Left ventricle myocardium inferior (tissue), 1 donor: ENCODE measurements around the gene C1orf21. TPM values are rescaled to one million over a fixed set of nuclear protein-coding genes. Genes with fewer than 3 reads are reported as not detected.
A peak's percentile ranks its signal among the peaks of the same experiment; 100 is the strongest.

Experiments
- DNase-seq: peaks from one replicate; pipeline ENCODE4 v3.0.0-alpha.2; 2020
- H3K27ac ChIP-seq: fragments of 200-600 bp; replicated peaks from 2 replicates; pipeline ENCODE4 v1.8.0; 2021
- H3K27me3 ChIP-seq: fragments of 200-600 bp; 2 replicates; pipeline ENCODE4 v1.8.0; 2021; ENCODE audit warnings: low read depth
- H3K36me3 ChIP-seq: fragments of 200-600 bp; 2 replicates; pipeline ENCODE4 v1.8.0; 2021
- H3K4me1 ChIP-seq: fragments of 200-600 bp; 2 replicates; pipeline ENCODE4 v1.8.0; 2021
- H3K4me3 ChIP-seq: fragments of 200-600 bp; 2 replicates; pipeline ENCODE4 v1.8.0; 2021; ENCODE audit warnings: mild to moderate bottlenecking, moderate library complexity
- H3K9me3 ChIP-seq: fragments of 200-600 bp; replicated peaks from 2 replicates; pipeline ENCODE4 v1.8.0; 2021
- intact Hi-C: fragments of 100-400 bp; cut with micrococcal nuclease; formaldehyde crosslinking; loops from one replicate; pipeline ENCODE4 v1.11.0; 2022
- total RNA-seq: library from RNA; stranded (reverse); fragmentation: NEBNext Ultra II Directional; extraction: Animal tissue kit (Norgen Biotek cat#: 25700); gene quantifications from one replicate; pipeline ENCODE4 v1.2.1, GENCODE V29; 2021
- TF ChIP-seq, protein P1 (sequence below): fragments of 200-600 bp; IDR thresholded peaks from 2 replicates; pipeline ENCODE4 v1.8.0; 2021; ENCODE audit warnings: antibody characterized with exemption, mild to moderate bottlenecking, borderline replicate concordance
- donor health status: DM: no; HTN: yes; CAD: no; lungs with severe emphysema.

Gene C1orf21
- total RNA-seq, 1 donor from 2014 or later = 79.9 TPM

DNA sequence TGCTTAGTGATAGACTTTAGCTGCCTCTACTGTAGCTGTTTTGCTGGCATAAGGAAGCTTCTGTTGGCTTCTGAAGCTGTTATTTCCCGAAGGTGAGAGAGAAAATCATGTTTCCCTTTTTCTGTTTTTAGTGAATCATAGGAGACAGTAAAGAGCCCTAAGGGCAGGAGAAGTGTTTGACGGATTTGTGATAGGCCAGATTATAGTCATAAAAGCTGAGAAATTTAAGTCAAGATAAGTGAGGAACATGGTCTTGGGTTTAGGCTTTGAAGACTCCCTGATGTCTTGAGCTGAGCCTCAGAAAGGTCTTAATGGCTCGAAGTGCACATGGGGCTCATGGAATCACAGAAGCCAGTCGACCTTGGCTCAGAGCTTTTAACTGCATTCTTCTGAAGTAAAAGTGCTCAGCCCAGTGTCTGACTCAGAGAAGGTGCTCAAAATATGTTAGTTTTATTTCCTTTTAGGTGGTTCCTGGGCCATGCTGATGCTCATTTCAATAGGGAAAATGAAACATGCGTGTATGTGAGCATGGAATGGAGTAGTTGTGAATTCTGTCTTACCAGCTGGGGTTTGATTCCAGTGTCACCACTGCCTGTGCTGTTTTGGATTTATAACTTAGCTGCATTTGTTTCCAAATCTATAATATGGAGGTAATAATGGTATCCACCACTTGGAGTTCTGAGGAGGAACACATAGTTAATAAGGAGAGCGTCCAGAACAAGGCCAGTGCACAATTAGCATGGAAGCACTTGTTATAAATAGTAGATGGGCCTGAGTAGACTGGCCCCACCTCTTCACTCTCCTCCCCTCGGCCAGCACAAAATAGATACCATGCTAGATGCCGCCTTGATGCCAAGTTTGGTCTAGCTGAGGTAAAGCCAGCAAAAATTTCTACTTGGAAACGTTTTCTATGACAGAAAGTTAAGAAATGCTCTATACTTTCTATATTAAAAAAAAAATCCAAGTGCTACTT, 99.2 kb downstream of the C1orf21 start:
- H3K4me3 ChIP-seq = no peak overlapping the region
- no peak for DNase-seq
- peaks cover 98% of the 10 kb centered on the region for H3K4me1 ChIP-seq
- intact Hi-C loops = no loop called here
- no peaks in the 10 kb centered on the region for H3K36me3 ChIP-seq
- TF ChIP-seq, protein P1, sequence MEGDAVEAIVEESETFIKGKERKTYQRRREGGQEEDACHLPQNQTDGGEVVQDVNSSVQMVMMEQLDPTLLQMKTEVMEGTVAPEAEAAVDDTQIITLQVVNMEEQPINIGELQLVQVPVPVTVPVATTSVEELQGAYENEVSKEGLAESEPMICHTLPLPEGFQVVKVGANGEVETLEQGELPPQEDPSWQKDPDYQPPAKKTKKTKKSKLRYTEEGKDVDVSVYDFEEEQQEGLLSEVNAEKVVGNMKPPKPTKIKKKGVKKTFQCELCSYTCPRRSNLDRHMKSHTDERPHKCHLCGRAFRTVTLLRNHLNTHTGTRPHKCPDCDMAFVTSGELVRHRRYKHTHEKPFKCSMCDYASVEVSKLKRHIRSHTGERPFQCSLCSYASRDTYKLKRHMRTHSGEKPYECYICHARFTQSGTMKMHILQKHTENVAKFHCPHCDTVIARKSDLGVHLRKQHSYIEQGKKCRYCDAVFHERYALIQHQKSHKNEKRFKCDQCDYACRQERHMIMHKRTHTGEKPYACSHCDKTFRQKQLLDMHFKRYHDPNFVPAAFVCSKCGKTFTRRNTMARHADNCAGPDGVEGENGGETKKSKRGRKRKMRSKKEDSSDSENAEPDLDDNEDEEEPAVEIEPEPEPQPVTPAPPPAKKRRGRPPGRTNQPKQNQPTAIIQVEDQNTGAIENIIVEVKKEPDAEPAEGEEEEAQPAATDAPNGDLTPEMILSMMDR = no peak
- no peaks in the 10 kb centered on the region for H3K9me3 ChIP-seq
- H3K27ac ChIP-seq = peak overlapping the region; percentile 84
- H3K27me3 ChIP-seq = no peaks in the 10 kb centered on the region

DNA sequence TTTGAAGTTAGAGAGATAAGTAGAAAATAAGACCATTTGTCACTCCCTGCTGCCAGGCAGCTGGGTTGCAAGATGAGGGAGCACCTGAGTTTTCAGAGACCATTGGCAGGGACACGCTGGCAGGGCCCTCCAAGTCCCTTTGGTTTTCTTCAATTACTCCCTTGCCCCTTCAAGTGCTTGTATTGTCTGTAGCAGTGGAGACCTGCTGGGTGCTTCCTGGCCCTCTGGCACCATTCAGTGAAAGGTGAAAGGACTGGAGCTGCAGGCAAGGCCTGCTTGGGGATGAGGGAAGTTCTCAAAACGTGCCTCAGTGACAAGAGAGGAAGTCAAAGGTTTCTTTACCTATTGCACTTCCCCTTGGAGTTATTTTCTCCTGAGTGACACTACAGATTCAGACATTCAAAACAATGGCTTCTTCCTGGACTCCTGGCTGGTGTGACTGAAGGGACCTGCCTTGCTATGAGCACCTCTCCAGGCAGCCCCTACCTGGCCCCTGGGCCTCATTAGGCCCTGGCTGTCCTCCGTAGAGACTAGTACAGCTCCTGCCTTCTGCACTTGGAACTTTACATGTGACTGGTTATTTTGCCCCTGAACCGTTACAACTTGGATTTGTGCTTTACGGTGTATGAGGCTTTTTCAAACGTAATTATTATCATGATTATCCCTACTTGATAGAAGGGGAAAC, 100.1 kb downstream of the C1orf21 start:
- no peak overlapping the region for H3K4me3 ChIP-seq
- intact Hi-C loops = no loop called here

DNA sequence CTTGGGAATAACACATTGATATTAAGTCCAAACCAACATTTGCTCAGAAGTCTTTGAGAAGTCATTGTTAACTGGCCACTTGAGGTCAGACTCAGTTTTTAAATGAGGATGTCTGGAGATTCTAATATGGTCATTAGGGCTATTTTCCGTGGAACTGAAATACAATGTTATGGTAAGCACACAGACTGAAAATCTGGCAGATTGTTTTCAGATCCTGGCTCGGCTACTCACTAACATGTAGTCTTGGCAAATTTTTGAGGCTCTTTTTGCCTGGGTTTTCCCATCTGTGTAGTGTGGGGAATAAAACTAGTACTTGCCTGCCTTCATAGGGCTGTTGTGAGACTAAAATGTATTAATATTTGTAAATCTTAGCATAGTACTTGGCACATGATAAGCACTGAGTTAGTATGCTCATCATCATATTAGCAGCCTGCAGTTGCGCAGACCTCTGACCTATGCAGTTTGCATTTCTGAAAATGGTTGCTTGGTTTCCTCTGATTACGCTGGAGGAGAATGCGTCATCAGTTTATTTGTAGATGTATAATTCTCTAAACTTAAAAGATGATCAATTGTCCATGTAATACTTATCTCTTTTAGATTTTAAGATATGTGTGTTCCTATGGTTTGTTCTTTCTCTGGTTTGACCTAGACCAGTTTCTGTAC, 100.8 kb downstream of the C1orf21 start:
- peak overlapping the region; percentile 84 for H3K27ac ChIP-seq

More for the DNA sequence above, 100.1 kb downstream of the C1orf21 start:
- H3K9me3 ChIP-seq = no peaks in the 10 kb centered on the region
- H3K27ac ChIP-seq = peak overlapping the region; percentile 84
- H3K27me3 ChIP-seq = no peaks in the 10 kb centered on the region
- DNase-seq = no peak
- TF ChIP-seq, protein P1 = no peak
- peaks cover 98% of the 10 kb centered on the region for H3K4me1 ChIP-seq
- H3K36me3 ChIP-seq = no peaks in the 10 kb centered on the region

DNA sequence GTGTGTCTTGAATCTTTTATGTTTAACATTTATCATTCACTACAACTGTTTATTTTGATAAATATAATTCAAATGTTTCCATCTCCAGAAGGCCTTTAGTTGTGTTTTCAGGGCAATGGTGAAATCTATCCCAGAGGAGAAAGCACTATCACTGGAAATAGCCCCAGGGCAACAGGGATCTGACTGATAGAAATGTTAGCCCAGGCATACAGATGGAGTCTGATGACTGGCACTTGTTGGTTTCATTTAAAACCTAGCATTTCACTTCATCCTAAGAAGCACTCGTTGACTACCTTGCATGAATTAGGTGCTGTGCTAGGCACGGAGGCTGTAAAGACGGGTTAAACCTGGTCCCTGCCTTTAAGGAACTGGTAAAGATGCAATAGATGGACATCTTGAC, 103.1 kb downstream of the C1orf21 start:
- intact Hi-C loops = no loop called here
- H3K4me3 ChIP-seq = no peak overlapping the region
- no peak for DNase-seq
- no peaks in the 10 kb centered on the region for H3K9me3 ChIP-seq
- H3K27me3 ChIP-seq = no peaks in the 10 kb centered on the region
- H3K36me3 ChIP-seq = no peaks in the 10 kb centered on the region
- H3K4me1 ChIP-seq = peaks cover 98% of the 10 kb centered on the region
- peak overlapping the region; percentile 89 for H3K27ac ChIP-seq
- TF ChIP-seq, protein P1 = no peak

More for the DNA sequence above, 100.8 kb downstream of the C1orf21 start:
- Histone ChIP-seq H3K36me3 (no peaks in the 10 kb centered on the region), H3K27me3 (no peaks in the 10 kb centered on the region), H3K4me1 (peaks cover 98% of the 10 kb centered on the region), H3K9me3 (no peaks in the 10 kb centered on the region), H3K4me3 (no peak overlapping the region)
- no peak for DNase-seq
- TF ChIP-seq, protein P1 = no peak
- intact Hi-C loops = no loop called here

DNA sequence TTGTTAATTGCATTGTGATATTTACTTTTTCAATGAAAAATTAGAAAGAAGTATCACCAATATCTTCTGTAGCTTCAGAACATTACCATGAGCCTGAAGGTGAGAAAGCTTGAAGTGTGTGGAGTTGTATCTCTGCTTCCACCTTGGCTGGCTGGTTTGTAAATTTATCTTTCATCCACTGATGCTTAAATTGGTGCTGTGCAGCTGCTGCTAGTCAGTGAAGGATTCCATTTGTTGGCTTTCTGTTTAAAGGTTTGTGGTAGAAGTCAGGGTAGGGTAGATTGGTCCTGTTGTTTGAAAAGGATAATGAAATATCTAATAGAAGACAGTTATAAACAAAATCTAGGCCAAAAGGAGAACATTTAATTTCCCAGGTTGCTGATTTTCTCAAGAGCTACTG, 105.7 kb downstream of the C1orf21 start:
- no peaks in the 10 kb centered on the region for H3K36me3 ChIP-seq
- TF ChIP-seq, protein P1 = no peak
- H3K27me3 ChIP-seq = no peaks in the 10 kb centered on the region
- H3K9me3 ChIP-seq = no peaks in the 10 kb centered on the region
- H3K4me1 ChIP-seq = peaks cover 86% of the 10 kb centered on the region
- DNase-seq = no peak
- H3K4me3 ChIP-seq = no peak overlapping the region
- H3K27ac ChIP-seq = peak overlapping the region; percentile 89
- intact Hi-C loops = no loop called here
